Activated naive CD4-positive, alpha-beta T cell treated with anti-CD3 and anti-CD28 coated beads, Interleukin-2, amount 50 U/mL, for 72 hours (primary cell): ENCODE results near the gene CAMSAP2. TPM values are rescaled to one million over a fixed set of nuclear protein-coding genes. Genes with fewer than 3 reads are reported as not detected.

Experiments
- ATAC-seq, 2 donors: fragments of 150-1000 bp; cut with Tn5 transposase; 2 replicates each; pipeline ENCODE4 v1.10.0; 2021; ENCODE audit warnings: mild to moderate bottlenecking in 2 of 2, moderate library complexity in 2 of 2
- DNase-seq, 2 donors: peaks; one replicate each; pipeline ENCODE4 v3.0.0; 2021 to 2022; ENCODE audit warnings: low spot score in 2 of 2
- H3K27ac Mint-ChIP-seq, 2 donors: one replicate each; pipeline ENCODE4 v1.8.0; 2022; ENCODE audit warnings: mild to moderate bottlenecking in 2 of 2, mixed read lengths in 2 of 2
- H3K36me3 Mint-ChIP-seq, 2 donors: one replicate each; pipeline ENCODE4 v1.8.0; 2022; ENCODE audit warnings: mixed read lengths in 2 of 2
- H3K9me3 Mint-ChIP-seq, 2 donors: one replicate each; pipeline ENCODE4 v1.8.0; 2022; ENCODE audit warnings: mixed read lengths in 2 of 2
- total RNA-seq, 2 donors: library from RNA; stranded (reverse); gene quantifications; one replicate each; pipeline ENCODE4 v1.2.3, GENCODE V29; 2022

The CAMSAP2 gene
- total RNA-seq, 2 donors from 2014 or later = 3.3 to 3.6 TPM

- Mint-ChIP-seq H3K27ac (no peak overlapping the region), H3K36me3 (peaks cover 0 to 4% of the 10 kb centered on the region in 2 donors), H3K9me3 (no peaks in the 10 kb centered on the region)
- no peak for DNase-seq
- ATAC-seq = peak; percentile 34 to 81
Observed at GRCh38 chr1:200856716-200857357, 118.1 kb downstream of the CAMSAP2 start.

- ATAC-seq (no peak), DNase-seq (no peak)
- H3K9me3 Mint-ChIP-seq = no peaks in the 10 kb centered on the region
- no peak overlapping the region for H3K27ac Mint-ChIP-seq
- H3K36me3 Mint-ChIP-seq = peaks cover 0 to 4% of the 10 kb centered on the region in 2 donors
Observed at GRCh38 chr1:200857804-200858203, 119.1 kb downstream of the CAMSAP2 start.

- Mint-ChIP-seq H3K27ac (no peak overlapping the region), H3K36me3 (peaks cover 0 to 4% of the 10 kb centered on the region in 2 donors), H3K9me3 (no peaks in the 10 kb centered on the region)
- DNase-seq = no peak
- peak in 1 of 2 donors; percentile 39 for ATAC-seq
Observed at GRCh38 chr1:200861937-200862647, 123.4 kb downstream of the CAMSAP2 start.

- H3K9me3 Mint-ChIP-seq = no peaks in the 10 kb centered on the region
- H3K27ac Mint-ChIP-seq = no peak overlapping the region
- DNase-seq (no peak), ATAC-seq (peak in 1 of 2 donors; percentile 41)
- H3K36me3 Mint-ChIP-seq = peaks cover 0 to 4% of the 10 kb centered on the region in 2 donors
Observed at GRCh38 chr1:200862713-200863415, 124.2 kb downstream of the CAMSAP2 start.

GRCh38 chr1:200866116-200866515, 127.4 kb downstream of the CAMSAP2 start:
- no peak overlapping the region for H3K27ac Mint-ChIP-seq
- peaks cover 0 to 4% of the 10 kb centered on the region in 2 donors for H3K36me3 Mint-ChIP-seq
- no peaks in the 10 kb centered on the region for H3K9me3 Mint-ChIP-seq
- DNase-seq = no peak
- ATAC-seq = no peak

GRCh38 chr1:200866521-200866920, 127.8 kb downstream of the CAMSAP2 start:
- DNase-seq = peak in 1 of 2 donors; percentile 62
- Mint-ChIP-seq H3K27ac (no peak overlapping the region), H3K9me3 (no peaks in the 10 kb centered on the region), H3K36me3 (peaks cover 0 to 4% of the 10 kb centered on the region in 2 donors)
- peak; percentile 86 to 95 for ATAC-seq

- Mint-ChIP-seq H3K36me3 (peaks cover 0 to 4% of the 10 kb centered on the region in 2 donors), H3K27ac (peak overlapping the region in 1 of 2 donors; percentile 14)
Observed at GRCh38 chr1:200867018-200867811, 128.5 kb downstream of the CAMSAP2 start.

GRCh38 chr1:200869376-200869752, 130.7 kb downstream of the CAMSAP2 start:
- DNase-seq (no peak), ATAC-seq (no peak)
- H3K27ac Mint-ChIP-seq = no peak overlapping the region
- peaks cover 0 to 6% of the 10 kb centered on the region in 2 donors for H3K36me3 Mint-ChIP-seq
- no peaks in the 10 kb centered on the region for H3K9me3 Mint-ChIP-seq

More at GRCh38 chr1:200867018-200867811, 128.5 kb downstream of the CAMSAP2 start:
- no peak for ATAC-seq
- H3K9me3 Mint-ChIP-seq = no peaks in the 10 kb centered on the region
- no peak for DNase-seq

GRCh38 chr1:200869753-200870391, 131.2 kb downstream of the CAMSAP2 start:
- H3K27ac Mint-ChIP-seq = no peak overlapping the region
- no peaks in the 10 kb centered on the region for H3K9me3 Mint-ChIP-seq
- H3K36me3 Mint-ChIP-seq = peaks cover 0 to 11% of the 10 kb centered on the region in 2 donors
- ATAC-seq (peak; percentile 51 to 65), DNase-seq (no peak)

GRCh38 chr1:200872446-200873115, 133.9 kb downstream of the CAMSAP2 start, which contains the start of gene GPR25:
TSS of gene GPR25 (plus strand) at chr1:200872981. CDS start at chr1:200873038, 57 bp downstream.
- Mint-ChIP-seq H3K36me3 (peaks cover 0 to 11% of the 10 kb centered on the region in 2 donors), H3K9me3 (no peaks in the 10 kb centered on the region), H3K27ac (no peak within 1 kb of the TSS)
- no peak for ATAC-seq
- DNase-seq = no peak

- ATAC-seq (no peak), DNase-seq (no peak)
- H3K9me3 Mint-ChIP-seq = no peaks in the 10 kb centered on the region
- H3K27ac Mint-ChIP-seq = no peak overlapping the region
- H3K36me3 Mint-ChIP-seq = peaks cover 0 to 11% of the 10 kb centered on the region in 2 donors
Observed at GRCh38 chr1:200873116-200873670, 134.5 kb downstream of the CAMSAP2 start.

GRCh38 chr1:200873671-200874397, 135.1 kb downstream of the CAMSAP2 start:
- no peaks in the 10 kb centered on the region for H3K9me3 Mint-ChIP-seq
- ATAC-seq = no peak
- peaks cover 0 to 11% of the 10 kb centered on the region in 2 donors for H3K36me3 Mint-ChIP-seq
- DNase-seq = no peak
- H3K27ac Mint-ChIP-seq = no peak overlapping the region

GRCh38 chr1:200874694-200875093, 136.0 kb downstream of the CAMSAP2 start:
- peak in 1 of 2 donors; percentile 39 for ATAC-seq
- H3K36me3 Mint-ChIP-seq = peaks cover 0 to 11% of the 10 kb centered on the region in 2 donors
- no peaks in the 10 kb centered on the region for H3K9me3 Mint-ChIP-seq
- DNase-seq = no peak
- no peak overlapping the region for H3K27ac Mint-ChIP-seq

- ATAC-seq (no peak), DNase-seq (no peak)
- Mint-ChIP-seq H3K9me3 (no peaks in the 10 kb centered on the region), H3K36me3 (peaks cover 0 to 11% of the 10 kb centered on the region in 2 donors), H3K27ac (no peak overlapping the region)
Observed at GRCh38 chr1:200875416-200875815, 136.7 kb downstream of the CAMSAP2 start.

GRCh38 chr1:200877010-200877409, 138.3 kb downstream of the CAMSAP2 start:
- Mint-ChIP-seq H3K27ac (no peak overlapping the region), H3K36me3 (peaks cover 0 to 11% of the 10 kb centered on the region in 2 donors), H3K9me3 (no peaks in the 10 kb centered on the region)
- DNase-seq (no peak), ATAC-seq (no peak)
